GM18951 (cell line): ENCODE measurements around the gene PRPSAP1.

Source experiments
- POLR2A ChIP-seq: IDR thresholded peaks from 4 replicates; pipeline ENCODE4 v1.6.1; 2011; ENCODE audit warnings: mild to moderate bottlenecking; ENCODE audit not compliant: insufficient read length, insufficient read depth; ENCODE audit errors: extremely low read depth
- in situ Hi-C: fragments of 300-500 bp; cut with MboI; formaldehyde crosslinking; loops from one replicate; pipeline ENCODE4 v1.12.0; 2022; ENCODE audit warnings: low sequenced_read_pairs, mixed read lengths, inconsistent platforms; ENCODE audit not compliant: unreplicated experiment

The PRPSAP1 gene

GRCh38 chr17:76353599-76354316, at the start of gene PRPSAP1:
Gene PRPSAP1 (minus strand): TSS chr17:76353916. CDS start chr17:76353703, 213 bp downstream.
- in situ Hi-C loops: no loop called here
- peak; percentile 95 for TF ChIP-seq POLR2A

DNA sequence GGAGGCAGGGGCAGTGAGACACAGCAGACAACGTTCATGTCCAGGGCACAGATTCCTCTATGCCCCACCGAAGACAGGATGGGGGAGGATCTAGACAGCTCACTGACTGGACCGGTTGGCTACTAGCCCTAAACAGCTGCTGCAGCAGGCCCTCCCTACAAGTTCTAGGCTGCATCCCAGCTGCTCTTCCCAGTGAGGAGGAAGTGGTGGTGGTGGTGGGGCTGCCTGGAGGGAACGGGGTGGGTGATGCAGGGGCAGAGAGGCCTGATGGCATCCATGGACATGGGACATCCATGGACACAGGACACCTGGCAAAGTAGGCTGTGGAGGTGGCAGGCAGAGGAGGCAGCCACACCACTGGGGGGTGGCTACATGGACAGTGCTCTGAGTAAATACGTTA, 49.0 kb upstream of the PRPSAP1 start:
- TF ChIP-seq POLR2A: no peak
- in situ Hi-C loops: no loop called here

GRCh38 chr17:76399175-76400172, 45.8 kb upstream of the PRPSAP1 start:
- TF ChIP-seq POLR2A: no peak
- in situ Hi-C loops: no loop called here

DNA sequence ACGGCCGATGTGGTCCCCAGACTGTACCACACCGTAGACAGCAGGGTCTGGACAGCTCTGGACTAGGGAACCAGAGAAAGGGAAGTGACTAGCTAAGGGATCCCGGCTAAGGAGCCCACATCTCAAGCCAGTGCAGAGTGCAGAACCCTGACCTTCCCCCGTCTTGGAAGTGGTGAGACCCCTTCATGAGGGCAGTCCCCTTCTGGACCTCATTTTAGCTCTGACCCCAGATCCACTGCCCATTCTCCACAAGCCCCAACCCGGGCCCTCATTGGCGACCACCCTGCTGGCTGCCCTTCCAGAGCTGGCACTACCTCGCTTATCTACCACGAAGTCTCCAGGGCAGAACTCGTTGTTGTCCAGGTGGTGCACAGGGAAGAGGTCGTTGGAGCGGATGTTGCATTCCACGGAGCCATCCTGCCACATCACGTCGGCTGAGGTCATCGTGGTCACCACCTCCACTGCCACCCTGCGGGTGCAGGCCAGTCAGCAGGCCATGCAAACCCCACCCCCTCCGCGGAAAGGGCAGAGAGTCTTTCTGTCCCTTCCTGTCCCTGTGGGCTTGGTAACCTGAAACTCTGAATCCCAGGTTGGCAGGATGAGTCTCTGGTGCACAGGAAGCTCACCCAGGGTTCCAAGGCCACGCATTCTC, 44.9 kb upstream of the PRPSAP1 start:
- no peak for TF ChIP-seq POLR2A
- in situ Hi-C loops: no loop called here

GRCh38 chr17:76397687-76398522, 44.2 kb upstream of the PRPSAP1 start:
- TF ChIP-seq POLR2A: no peak
- in situ Hi-C loops: no loop called here

DNA sequence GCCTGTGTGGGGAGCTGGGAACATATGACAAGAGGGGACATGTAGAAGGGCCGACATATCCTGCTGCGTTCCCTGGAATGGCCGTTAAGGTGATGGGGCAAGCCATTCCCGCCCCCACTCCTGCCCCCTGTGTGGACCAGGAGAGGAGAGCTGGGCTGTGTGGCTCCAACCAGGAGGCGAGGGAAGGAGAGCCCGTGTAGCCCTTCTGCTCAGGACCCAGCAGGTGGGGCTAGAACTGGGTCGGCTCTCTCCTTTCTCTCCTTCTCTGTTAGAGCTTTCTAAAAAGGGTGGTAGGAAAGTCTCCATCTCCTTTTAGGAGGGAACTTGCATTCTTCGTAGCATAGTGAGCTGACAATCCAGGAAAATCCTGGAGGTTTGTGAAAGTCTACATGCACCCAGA, 43.5 kb upstream of the PRPSAP1 start:
- no peak for TF ChIP-seq POLR2A
- in situ Hi-C loops: no loop called here

DNA sequence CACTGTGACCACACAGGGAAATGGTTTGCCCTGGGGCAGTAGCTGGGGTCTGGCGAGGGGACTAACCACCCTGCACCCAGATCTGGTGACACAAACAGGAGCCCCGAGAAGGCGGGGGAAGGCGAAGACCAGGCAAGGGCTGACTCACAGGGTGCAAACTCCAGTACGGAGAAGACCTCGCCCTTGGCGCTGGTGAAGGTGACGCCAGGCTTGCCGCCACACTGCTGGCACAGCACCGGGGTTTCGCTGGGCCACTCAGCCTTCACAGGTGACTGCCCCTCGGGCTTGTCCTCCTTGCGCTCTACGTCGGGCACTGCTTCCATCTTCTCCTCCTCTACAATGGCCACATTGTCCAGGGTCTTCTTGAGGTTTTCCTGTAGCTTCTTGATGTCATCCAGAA, 42.3 kb upstream of the PRPSAP1 start:
- TF ChIP-seq POLR2A: no peak
- in situ Hi-C loops: no loop called here

DNA sequence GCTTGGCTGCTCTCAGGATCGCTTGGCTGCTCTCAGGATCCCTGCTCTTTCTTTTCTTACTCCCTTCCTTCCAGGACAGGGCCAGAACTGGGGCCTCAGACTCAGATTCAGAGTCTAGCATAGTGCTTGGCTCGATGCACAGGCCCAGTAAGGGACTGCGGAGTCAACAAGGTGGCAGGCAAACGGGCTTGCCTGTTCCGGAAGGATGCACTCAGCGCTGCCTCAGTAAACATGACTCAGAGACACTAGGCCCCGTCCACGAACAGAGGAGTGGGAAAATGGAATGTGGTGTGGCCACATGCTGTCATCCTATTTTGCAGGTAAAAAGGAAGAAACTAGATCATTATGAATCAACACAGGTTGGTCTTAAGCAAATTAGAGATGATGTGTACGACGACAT, 40.5 kb upstream of the PRPSAP1 start:
- in situ Hi-C loops: loop anchor here (5.0 kb wide), 1 partner anchor 92 kb away; no protein-coding TSS in a partner anchor
- TF ChIP-seq POLR2A: no peak

DNA sequence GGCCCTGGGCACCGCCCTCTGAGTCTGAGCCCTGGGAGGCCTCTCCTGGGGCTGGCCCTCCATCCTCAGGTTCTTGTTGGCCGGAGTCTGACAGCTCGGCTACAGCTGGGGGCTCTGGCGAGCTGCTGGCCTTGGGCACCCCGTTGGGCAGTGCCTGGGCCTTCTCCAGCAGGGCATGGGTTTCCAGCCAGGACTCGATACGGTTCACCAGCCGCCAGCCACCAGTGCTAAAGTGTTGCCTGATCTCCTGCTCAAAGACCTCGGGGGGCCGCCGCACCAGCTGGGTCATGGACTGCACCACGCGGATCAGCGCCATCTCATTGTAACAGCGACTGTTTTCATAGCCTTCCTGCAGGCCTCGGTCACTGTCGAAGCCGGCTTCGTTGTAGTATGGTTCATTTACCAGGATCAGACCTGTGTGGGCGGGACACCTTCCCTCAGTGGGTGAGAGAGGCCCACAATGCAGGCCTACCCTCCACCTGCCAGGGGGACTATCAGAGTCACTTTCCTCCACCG, 37.5 kb upstream of the PRPSAP1 start:
- TF ChIP-seq POLR2A: no peak
- in situ Hi-C loops: loop anchor here (5.0 kb wide), 1 partner anchor 89 kb away; no protein-coding TSS in a partner anchor

GRCh38 chr17:76390003-76390421, 36.3 kb upstream of the PRPSAP1 start:
- in situ Hi-C loops: loop anchor here (5.0 kb wide), 1 partner anchor 88 kb away; no protein-coding TSS in a partner anchor
- TF ChIP-seq POLR2A: no peak

DNA sequence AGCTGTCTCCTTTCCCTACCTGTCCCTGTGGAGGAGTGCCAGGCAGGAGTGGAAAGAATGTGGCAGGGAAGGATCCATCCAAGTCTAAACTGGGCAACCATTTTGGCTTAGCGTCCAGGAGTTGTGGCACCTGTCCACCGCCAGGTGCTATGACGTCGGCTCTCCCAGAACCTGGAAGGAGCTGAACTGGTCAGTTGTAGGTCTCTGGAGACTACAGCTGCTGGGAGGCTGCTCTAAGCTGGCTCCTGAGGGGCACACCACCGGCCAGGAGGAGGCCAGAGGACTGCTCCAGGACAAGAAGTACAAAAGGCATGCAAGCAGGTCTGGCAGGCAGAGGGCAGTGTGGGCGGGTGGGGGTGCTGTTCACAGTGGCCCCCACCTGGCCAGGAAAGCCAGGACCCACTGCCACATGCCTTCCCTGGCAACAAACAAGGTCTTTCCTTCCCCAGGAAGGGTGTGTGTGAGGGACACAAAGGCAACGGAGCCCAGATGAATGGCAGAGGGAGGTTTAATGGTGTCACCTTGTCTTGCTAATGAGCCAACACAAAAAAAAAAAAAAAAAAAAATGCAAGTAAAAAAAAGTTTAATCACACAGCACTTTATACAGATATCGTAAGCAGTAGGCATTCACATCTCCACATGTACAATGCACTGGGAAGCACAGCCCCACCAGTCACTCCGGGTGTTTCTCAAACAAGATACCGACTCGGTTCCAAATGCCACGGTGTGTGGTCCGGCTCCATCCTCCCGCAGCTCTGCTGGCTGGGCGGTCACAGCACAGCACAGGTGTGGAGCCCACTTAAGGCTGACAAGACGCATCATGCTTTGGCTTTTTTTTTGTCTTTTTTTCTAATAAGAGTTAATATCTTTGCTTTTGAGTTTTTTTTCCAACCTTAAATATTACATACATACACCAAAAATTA, 35.5 kb upstream of the PRPSAP1 start:
- in situ Hi-C loops: no loop called here
- TF ChIP-seq POLR2A: no peak
